Peyer's patch (tissue), 4 donors: ENCODE results near the gene UBQLN1.

ENCODE experiments used
- POLR2A ChIP-seq, 2 donors: fragments of 450-650 bp; IDR thresholded peaks; one replicate each; pipeline ENCODE4 v1.5.1; 2017; ENCODE audit warnings: antibody characterized with exemption in 2 of 2, mild to moderate bottlenecking in 2 of 2, moderate library complexity in 2 of 2
- TF ChIP-seq, protein P1 (sequence below), 6 experiments: fragments of 450-650 bp in 4 of 6; fragments of 200-600 bp in 2 of 6; sonication (generic) in 1 of 6; IDR thresholded peaks; one replicate each; pipeline ENCODE4 v1.5.1; 2017 to 2019; ENCODE audit warnings: antibody characterized with exemption in 6 of 6, mild to moderate bottlenecking in 3 of 6, moderate library complexity in 1 of 6

GRCh38 chr9:83744206-83744605, 36.4 kb upstream of the UBQLN1 start:
- TF ChIP-seq, protein P1, sequence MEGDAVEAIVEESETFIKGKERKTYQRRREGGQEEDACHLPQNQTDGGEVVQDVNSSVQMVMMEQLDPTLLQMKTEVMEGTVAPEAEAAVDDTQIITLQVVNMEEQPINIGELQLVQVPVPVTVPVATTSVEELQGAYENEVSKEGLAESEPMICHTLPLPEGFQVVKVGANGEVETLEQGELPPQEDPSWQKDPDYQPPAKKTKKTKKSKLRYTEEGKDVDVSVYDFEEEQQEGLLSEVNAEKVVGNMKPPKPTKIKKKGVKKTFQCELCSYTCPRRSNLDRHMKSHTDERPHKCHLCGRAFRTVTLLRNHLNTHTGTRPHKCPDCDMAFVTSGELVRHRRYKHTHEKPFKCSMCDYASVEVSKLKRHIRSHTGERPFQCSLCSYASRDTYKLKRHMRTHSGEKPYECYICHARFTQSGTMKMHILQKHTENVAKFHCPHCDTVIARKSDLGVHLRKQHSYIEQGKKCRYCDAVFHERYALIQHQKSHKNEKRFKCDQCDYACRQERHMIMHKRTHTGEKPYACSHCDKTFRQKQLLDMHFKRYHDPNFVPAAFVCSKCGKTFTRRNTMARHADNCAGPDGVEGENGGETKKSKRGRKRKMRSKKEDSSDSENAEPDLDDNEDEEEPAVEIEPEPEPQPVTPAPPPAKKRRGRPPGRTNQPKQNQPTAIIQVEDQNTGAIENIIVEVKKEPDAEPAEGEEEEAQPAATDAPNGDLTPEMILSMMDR (IDR thresholded peaks at IDR 0.05): no peak
- no peak for TF ChIP-seq POLR2A (IDR thresholded peaks at IDR 0.05)
